ENCODE measurements around the gene LAMA3.

LAMA3 gene

DNA sequence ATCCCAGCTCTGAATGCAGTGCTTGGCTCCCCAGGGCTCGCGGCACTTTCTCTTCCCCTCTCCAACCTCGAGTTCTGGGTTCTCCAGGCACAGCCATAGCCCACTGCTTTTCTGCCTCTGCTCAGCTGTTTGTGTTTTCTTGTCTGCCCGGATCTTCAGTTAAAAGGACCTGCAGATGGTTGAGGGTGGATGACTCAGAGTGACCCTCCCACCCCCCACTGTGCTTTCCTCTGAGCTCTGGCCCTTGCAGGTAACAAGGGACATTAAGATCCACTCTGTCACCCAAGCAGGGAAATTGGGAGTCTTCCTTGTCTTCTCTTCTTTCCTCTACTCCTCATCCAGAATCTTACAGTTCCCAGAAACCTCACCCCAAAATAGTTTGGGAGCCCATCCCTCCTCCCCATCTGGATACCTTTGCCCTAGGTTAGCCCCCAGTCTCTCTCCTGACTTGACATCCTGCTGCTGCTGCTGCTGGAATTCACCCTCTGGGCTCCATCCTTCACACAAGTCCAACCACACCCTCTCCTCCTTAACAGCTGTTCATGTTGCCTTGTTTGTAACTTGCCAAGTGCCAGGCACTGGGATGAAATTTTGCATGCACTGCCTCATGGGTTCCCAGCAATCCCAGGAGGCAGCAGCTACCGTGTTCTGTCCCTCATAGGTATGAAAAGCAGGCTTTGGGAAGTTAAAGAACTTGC is 167.4 kb downstream of the LAMA3 start:
- DNase-seq: peak; percentile 32

DNA sequence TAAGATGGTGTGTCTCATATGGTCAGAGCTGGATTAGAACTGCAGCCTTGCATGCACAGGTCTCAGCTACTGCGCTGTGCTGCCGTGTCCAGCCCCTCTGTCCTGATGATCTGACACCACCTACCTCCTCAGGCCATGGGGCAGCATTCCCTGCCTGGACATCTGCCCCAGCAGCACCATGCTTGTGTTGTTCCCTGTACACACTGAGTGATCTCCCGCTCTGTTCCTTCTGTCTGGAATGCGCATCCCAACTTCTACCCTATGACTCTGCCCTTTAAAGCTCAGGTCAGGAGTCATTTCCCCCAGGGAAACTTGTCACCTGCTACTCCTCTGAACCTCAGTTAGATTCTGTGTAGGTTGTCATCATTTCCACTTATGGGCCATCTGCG is 167.9 kb downstream of the LAMA3 start:
- no peak for DNase-seq

DNA sequence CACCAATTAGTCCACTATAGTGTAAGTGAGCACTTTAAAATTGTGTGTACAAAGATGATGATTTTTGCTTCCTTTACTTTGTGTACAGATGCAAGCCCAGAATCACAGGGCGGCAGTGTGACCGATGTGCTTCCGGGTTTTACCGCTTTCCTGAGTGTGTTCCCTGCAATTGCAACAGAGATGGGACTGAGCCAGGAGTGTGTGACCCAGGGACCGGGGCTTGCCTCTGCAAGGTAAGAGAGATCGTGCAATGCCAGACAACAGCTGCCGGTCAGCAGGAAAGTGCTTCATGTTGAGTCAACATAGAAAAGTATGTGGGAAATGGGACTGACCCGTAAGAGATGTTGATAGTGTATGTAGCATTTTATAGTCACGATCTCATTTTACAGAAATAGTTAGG is 168.5 kb downstream of the LAMA3 start:
- DNase-seq: no peak

DNA sequence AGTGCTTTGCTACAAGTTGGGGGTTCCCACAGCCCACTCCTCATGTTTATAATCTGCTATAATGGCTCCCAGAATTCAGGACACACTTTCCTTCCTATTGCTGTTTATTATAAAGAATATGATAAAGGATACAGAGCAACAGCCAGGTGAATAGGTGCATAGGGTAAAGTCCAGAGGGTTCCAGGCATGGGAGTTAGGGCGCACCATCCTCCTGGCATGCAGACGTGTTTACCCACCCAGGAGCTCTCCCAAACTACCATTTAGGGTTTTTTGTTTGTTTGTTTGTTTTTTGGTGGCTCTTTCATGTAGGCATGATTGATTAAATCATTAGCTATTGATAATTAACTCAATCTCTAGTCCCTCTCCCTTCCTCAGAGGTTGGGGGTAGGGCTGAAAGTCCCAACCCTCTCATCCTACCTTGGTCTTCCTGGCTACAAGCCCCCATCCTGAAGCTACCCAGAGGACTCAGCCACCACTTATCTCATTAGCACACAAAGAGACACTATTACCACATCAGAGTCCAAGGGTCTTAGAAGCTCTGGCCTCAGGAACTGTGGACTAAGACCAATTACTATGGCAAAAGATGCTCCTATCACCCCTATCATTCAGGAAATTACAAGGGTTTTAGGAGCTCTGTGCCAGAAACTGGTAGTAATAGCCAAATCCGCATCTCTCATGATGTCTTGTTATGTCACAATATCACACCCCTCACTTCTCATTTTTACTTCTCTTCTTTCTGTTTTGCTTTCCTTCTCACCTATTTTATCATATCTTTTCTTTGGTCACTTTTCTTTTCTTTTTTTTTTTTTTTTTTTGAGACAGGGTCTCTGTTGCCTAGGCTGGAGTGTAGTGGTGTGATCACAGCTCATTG is 170.4 kb downstream of the LAMA3 start:
- no peak for DNase-seq

DNA sequence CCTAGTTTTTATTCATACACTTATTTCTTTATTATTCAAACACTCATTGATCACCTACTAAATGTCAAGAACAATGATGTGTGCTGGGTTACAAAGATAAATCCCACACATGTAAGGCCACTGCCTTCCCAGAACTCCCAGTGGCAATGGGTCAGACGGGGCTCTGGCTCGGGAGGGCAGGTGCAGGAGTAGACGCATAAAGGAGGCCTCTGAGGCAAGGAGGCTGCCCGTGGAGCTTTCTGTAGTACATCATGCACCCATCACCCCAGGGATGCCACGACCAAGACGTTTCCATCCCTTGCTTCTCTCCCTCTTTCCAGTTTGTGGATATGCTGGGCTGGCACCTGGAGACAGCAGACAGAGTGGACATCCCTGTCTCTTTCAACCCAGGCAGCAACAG is 172.1 kb downstream of the LAMA3 start:
- no peak for DNase-seq

DNA sequence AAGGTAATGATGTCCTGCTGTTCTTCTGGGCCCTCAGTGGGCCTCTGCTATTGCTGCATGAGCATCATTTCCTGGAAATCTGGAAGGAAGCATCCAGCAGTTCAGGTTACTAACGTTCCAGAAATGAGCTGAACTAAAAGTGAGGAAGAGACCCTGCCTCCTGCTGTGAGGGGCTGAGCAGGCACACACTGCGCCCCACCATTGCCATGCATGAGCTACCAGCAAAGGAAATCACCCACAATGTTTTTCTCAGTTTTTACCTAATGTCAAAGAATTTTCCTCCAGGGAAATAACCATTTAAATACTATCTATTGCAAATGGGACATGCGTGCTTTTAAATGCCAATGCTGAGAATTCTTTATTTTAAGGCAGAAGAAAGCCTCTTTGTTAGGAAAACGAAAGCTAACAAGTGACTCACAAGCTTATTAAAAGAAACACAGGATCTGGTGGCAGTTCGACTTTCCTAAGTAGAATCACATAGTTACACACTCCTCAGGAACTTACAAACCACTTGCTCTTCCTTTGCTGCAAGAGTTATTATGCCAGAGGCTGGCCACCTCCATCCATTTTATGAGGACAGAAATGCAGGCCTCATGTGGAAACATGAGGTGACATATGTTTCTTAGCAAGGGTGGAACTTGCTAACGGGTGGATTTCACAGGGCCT is 172.7 kb downstream of the LAMA3 start:
- no peak for DNase-seq

DNA sequence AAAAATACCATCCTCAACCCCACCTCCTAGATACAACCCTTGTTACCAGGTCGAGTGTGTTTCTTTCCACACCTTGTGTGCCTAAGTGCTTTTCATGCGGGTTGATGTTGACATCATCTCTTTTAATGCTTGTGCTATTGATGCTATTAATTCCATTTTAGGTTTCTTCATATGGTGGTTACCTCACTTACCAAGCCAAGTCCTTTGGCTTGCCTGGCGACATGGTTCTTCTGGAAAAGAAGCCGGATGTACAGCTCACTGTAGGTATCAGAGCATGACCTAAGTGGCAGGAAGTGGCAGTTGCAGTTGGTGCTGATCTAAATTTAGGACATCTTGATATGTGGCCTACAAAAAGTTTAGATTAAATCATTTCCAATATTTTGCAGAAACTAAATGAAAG is 175.4 kb downstream of the LAMA3 start:
- peak; percentile 23 for DNase-seq

DNA sequence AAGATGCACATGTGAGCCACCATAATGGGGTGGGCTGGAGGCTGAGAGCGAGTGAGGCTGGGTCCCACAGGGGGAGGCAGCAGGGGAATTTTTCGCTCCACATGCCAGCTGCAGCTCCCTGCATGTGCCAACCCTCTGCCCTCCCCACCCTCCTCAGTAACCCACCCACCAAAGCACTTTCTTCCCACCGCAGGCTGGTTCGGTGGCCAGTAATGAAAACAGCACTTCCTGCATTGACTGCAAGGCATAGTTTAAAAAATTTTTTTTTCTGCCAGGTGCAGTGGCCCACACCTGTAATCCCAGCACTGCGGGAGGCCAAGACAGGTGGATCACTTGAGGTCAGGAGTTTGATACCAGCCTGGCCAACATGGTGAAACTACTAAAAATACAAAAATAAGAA is 177.8 kb downstream of the LAMA3 start:
- DNase-seq: peak; percentile 51

DNA sequence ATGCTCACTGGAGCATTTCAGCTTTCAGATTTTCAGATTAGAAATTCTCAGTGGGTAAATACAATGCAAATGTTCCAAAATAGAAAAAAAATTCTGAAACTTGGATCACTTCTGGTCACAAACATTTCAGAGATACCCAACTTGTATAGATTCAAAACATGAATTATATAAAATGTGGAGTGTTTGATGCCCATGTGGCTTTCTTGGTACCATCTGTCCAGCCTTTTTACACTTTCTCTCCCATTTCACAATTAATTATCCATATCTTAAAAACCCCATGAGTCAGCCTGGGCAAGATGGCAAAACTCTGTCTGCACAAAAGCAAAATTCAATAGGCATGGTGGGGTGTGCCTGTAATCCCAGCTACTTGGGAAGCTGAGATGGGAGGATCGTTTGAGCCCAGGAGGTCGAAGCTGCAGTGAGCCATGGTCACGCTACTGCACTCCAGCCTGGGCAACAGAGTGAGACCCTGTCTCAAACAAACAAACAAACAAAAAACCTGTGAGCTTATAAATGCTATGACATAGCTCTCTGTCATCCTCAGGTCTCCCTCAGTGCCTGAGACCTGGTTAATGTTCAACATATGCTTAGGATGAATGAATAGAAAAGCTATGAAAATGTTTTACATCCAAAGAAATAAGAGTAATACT is 179.0 kb downstream of the LAMA3 start:
- no peak for DNase-seq

DNA sequence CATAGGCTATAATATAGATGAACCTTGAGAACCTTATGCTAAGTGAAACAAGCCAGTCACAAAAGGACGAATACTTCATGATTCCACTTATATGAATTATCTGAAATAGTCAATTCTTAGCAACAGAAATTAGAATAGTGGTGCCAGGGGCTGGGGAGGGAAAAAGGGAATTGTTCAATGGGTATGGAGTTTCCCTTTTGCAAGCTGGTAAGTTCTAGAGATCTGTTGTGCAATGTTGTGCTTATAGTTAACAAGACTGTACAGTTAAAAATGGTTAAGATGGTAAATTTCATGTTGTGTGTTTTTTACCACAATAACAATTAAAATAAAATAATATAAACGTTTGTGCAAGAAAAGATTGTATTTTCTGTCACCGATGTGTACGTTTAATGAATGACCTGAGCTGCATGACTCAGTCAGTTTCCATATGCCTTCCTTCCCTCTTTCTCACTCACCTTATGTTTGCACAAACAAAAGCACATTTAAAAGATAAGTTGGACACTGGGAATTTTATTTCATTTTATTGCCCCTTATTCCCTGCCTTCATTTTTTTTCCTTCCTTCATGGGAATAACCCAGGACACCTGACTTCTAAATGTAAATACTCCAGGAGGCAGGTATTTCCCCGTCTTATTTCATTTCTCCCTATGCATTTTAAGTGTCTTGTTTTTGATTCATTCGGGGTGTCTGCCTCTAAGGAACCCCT is 181.6 kb downstream of the LAMA3 start:
- DNase-seq: no peak

DNA sequence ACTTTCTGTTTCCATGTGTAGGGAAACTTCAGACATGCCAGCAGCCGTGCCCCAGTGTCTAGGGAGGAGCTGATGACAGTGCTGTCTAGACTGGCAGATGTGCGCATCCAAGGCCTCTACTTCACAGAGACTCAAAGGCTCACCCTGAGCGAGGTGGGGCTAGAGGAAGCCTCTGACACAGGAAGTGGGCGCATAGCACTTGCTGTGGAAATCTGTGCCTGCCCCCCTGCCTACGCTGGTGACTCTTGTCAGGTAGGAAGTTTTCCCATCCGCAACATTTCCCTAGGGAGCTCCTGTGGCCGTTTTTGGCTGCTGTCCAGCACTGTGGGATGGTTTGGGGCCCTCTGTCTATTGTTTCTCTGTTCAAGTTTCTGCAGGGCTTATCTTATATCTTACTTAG is 182.2 kb downstream of the LAMA3 start:
- peak; percentile 32 for DNase-seq

DNA sequence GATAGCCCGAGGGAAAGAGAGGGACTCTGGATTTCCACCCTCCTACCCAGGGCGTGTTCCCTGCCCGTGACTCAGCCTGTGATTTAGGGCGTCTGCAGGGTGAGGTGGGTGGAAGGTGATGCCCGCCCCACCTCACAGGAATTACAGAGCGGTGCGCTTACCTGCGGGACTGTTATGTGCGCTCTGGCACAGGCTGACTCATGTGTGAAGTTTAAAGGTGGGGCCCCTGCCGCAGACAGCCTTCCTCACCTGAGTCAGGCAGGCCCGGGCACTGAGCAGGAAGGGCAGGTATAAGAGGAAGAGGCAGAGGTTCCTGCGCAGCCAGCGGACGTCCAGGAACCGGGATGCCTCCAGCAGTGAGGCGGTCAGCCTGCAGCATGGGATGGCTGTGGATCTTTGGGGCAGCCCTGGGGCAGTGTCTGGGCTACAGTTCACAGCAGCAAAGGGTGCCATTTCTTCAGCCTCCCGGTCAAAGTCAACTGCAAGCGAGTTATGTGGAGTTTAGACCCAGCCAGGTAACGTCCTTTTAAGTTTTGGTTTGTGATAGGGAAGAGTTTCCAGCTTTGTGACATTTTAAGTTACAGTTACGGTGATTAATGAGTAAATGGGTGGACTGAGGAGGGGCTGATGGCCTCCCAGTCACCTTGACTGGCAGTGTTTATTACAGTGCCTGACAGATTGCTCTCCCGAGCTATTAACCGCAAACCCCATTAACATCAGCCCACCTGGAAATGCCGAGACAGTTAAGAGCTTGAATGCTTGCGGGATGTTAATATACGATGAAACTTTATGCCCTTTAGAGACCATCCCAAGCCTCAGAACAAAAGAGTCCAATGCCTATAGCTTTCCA is 183.7 kb downstream of the LAMA3 start:
- DNase-seq: peak; percentile 21

DNA sequence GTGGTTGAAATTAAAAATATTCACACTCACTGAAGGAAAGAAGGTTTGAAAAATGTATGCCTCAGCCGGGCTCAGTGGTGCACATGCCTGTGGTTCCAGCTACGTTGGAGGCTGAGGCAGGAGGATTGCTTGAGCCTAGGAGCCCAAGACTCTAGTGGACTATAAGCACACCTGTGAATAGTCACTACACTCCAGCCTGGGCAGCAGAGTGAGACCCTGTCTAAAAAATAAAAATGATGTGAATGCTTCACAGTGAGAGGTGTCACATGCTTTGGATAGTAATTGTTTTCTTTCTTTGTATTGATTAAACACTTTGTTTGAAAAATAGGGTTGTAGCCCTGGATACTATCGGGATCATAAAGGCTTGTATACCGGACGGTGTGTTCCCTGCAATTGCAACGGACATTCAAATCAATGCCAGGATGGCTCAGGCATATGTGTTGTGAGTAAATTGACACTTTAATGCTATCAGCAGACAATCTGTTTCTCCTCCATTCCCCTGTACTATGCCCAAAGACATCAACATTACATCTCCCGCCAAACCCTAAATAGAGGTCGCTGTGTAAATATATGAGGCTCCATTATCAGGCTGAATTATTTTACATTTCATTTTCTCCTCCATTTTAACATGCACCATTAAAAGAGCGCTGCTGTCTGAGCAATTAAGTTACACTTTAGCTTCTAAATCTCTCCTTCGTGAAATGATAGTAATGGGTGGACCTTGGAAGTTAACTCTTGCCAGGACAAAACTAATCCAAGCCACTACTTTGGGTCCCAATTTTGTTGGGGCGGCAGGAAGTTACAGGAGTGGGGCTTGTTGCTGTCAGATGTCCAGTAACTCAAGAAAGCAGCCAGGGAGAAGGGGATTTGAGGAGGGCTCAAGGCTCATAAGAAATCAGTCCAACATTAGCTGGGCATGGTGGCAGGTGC is 187.0 kb downstream of the LAMA3 start:
- DNase-seq: no peak

DNA sequence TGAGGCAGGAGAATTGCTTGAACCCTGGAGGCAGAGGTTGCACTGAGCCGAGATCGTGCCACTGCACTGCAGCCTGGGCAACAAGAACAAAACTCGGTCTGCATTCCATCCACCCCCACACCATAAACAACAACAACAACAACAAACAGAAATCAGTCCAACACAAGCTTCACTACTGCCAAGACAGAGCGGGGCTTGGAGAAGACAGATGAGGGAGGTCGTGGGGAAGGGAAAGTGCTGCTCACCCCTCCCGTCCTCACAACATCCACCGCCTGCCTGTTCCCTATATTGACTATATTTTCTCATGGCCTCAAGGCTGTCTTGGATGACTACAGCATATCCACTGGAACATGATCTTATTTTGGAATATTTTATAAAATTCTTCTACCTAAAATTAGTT is 187.7 kb downstream of the LAMA3 start:
- no peak for DNase-seq

DNA sequence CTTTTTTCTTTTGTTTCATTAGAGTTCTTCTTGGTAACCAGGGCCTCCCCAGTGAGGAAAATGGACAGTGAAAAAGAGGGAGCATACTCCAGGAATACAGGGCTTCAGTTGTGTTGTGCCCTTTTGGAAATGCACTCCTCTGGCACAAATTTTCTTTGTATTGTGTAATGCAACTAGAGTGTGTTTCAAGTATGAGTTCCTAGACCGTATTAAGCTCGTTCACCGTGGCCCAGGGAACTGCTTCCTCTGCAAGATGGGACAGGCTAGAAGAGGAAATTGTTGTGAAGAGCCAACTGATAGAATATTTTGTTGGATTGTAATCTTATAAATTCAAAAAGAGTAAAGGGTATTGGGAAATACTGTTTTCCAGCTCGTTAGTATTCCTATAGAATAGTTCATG is 188.1 kb downstream of the LAMA3 start:
- no peak for DNase-seq

DNA sequence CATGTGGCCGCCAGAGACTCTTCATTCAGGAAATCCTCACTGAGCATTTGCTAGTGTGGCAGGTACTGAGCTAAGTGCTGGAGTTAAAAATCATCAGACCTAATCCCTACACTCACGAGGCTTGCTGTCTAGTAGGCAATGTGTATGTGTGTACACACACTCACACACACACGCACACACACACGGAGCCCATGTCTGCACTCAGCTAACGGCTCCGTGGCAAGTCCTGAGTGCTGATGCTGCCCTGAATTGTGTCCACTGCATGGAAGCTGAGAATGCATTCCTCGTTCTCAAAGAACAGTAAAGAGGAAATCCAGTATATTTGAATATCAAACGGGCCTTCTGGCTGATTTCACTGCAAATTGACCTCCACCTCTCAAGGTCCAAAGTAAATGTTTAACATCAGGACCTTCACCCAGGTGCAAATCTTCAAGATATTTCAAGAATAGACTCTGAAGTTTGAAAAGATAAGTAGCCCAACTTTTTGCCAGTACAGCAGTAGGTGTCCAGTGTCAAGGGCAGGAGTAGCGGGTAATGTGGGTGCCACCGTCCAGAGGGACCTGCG is 189.2 kb downstream of the LAMA3 start:
- DNase-seq: no peak

DNA sequence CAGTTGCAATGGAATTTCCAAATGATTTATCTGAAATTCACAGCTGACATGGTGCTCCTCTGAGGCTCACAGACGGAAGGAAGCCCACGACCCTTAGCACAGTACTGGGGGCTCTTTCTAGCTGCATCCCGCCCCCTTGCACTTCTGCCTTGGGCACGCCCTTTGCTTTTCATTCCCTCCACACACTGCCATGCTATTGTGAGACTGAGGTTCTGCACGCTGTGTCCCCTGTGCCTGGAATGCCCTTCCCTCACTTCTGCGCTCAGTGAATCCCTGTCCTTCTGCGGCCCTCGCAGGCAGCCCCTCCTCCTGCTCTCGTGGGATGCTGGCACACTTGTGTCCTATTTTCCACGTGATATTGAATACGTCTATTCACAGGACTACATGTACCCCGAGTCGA is 189.9 kb downstream of the LAMA3 start:
- DNase-seq: no peak

DNA sequence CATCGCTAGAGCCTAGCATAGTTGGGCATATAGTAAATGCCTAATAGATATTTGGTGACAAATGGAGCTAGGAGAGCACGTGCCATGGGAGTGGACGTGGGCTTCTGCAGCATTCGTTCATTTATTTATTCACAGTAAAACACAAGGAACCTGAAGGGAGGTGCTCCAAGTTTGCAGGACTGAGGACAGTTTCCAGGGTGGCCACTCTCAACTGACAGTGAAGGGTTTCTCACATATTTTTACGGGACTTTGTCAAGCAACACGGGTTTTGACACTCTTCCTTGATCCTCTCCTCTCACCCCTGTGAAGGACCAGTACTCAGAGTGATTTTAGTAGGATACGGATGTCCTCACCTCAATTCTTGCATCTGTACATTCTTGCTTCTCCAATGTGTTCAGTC is 190.3 kb downstream of the LAMA3 start:
- DNase-seq: no peak

DNA sequence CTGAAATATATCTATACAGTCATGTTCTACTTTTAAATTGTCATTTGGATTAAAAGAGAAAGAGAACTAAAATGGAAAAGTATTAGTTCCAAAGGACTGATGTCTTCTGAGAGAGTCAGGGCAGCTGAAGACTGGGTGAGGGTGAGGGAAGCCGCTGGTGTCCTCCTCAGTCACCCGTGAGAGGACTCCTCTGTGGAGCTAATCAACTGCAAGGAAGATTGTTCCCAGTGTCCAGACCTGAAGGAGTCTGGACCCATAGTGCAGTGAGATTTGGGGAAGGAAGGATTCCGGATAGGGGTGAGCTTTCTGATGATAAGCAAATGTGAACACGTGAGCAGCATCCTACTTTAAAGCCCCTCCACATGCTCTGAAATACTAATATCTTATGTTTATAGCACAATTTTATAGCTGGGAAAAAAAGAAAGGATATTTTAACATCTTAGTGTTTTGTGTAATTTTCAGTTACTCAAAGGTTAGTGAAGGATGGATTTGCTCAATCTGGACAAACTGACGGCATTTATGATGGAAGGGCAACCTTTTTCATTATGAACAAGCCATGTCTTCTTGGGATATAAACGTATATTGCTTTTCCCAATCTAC is 190.8 kb downstream of the LAMA3 start:
- DNase-seq: no peak

All from RPMI8226 (cell line).